GM12873 (cell line): ENCODE data around the gene PPP2R5A.

Source experiments
- TF ChIP-seq, protein P1 (sequence below): IDR thresholded peaks from 2 replicates; pipeline ENCODE4 v1.5.1; 2012; ENCODE audit warnings: low read depth, mild to moderate bottlenecking, moderate library complexity, low read length, control low read depth; ENCODE audit not compliant: insufficient read depth; ENCODE audit errors: missing control alignments

PPP2R5A gene

DNA sequence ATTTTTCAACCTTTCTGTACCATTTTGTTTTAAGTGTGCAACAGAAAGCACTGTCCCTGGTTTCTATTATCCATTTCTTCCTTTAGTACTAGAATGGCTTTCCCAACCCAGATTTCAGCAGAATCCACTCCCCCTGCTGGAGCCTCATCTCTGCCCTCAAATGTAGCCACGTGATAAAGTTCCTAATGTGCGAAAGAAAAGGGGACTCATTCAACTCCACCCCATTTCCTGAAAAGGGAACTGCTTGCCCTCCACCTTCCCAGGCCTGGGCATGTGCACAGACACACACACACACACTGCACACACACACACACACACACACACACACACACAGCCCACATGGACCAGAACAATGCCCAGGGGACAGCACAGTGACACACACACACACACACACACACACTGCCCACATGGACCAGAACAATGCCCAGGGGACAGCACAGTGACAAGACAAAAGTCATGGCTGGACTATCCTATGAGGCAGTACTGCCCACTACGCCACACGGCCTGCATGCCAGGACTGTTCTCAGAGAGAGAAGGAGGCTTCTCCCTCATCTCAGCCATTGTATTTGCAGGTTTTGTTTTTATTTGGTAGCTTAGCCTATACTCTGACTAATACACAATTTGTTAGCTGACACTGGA is 96.3 kb downstream of the PPP2R5A start:
- TF ChIP-seq, protein P1, sequence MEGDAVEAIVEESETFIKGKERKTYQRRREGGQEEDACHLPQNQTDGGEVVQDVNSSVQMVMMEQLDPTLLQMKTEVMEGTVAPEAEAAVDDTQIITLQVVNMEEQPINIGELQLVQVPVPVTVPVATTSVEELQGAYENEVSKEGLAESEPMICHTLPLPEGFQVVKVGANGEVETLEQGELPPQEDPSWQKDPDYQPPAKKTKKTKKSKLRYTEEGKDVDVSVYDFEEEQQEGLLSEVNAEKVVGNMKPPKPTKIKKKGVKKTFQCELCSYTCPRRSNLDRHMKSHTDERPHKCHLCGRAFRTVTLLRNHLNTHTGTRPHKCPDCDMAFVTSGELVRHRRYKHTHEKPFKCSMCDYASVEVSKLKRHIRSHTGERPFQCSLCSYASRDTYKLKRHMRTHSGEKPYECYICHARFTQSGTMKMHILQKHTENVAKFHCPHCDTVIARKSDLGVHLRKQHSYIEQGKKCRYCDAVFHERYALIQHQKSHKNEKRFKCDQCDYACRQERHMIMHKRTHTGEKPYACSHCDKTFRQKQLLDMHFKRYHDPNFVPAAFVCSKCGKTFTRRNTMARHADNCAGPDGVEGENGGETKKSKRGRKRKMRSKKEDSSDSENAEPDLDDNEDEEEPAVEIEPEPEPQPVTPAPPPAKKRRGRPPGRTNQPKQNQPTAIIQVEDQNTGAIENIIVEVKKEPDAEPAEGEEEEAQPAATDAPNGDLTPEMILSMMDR, result no peak

DNA sequence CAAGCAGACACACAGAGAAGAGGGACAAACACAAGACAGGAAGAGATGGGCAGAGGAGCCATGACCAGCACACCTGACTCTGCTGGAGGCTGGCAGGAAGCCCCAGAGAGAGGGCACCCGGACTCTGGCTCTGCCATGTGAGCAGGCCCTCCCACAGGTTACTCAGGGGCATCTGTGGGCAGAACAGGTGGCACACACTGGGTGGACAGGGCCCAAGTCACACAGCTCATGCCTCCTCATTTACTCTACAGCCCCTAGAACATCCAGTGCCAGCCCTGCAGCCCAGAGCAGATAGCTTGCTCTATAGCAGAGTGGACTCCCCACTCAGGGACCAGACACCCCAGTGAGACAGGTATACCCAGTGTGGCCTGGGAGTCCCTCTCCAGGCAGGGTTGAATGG is 100.8 kb downstream of the PPP2R5A start:
- TF ChIP-seq, protein P1, result no peak

DNA sequence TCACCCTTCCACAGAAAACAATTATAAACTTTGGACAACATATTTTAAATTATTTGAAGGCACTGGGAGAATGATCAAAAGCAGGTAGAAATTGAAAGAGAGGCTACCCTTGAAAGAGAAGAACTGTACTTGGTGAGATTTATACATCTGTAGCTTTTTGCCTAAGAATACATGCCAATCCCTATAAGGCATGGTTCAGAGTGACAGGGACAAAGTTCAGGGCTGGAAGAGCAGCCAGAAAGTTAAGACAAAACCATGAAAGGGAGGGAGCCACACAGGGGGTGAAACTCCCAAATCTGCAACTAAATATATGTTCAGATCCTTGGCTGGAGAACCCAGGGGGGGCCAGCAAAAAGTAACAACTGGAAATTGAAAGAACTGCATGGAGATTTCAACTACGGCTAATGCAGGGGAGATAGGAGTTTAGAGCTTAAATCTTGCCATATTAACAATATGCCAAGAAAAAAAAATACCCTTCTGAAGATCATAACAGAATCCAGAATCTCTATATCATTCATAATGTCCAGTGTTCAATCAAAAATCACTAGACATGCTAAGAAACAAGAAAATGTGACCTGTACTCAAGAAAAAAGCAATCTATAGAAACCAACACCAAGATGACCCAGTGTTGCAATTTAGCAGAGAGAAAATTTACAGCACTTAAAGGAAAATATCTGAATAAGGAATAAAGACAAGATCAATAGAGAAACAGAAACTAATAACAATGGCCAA is 103.9 kb downstream of the PPP2R5A start:
- TF ChIP-seq, protein P1, result no peak

DNA sequence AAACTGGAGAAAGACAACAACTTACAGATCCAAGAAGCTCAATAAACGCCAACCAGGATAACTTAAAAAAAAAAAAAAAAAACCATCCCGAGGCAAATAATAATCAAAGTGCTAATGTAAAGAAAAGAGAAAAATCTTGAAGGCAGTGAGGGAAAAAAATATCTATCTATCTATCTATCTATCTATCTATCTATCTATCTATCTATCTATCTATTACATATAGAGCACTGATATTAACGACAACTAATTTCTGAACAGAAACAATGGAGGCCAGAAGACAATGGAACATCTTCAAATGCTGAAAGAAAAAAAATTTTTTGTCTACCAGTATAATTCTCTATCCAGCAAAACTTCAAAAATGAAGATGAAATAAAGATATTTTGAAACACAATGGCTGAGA is 111.4 kb downstream of the PPP2R5A start:
- TF ChIP-seq, protein P1, result no peak

DNA sequence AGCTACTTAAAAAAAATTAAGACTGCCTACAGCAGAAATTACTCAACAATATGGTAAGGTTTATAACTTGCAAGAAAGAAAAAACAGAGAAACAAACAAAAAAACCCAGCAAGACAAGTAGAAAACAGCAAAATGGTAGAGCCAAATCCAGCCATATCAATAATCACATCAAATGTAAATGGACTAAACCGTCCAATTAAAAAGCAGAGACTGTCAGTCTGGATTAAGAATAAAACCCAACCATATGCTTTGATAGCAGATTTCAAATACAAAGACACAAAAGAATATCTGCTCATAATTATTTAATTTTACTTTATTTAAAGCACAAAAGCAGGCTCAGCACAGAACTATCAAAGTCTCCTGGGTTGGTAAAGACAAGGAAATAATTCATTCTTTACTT is 112.0 kb downstream of the PPP2R5A start:
- TF ChIP-seq, protein P1, result no peak

DNA sequence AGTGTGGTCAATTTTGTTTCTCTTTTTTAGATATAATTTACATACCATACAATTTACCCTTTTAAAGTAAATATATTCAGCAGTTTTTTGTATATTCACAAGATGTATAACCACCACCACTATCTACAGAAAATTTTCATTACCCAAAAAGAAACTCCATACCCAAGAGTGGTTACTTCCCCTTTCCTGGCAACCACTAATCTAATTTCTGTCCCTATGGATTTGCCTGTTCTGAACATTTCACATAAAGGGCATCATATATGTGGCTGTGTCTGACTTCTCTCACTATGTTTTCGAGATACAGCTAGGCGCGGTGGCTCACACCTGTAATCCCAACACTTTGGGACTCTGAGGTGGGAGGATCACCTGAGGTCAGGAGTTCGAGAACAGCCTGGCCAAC is 115.8 kb downstream of the PPP2R5A start:
- TF ChIP-seq, protein P1, result no peak

DNA sequence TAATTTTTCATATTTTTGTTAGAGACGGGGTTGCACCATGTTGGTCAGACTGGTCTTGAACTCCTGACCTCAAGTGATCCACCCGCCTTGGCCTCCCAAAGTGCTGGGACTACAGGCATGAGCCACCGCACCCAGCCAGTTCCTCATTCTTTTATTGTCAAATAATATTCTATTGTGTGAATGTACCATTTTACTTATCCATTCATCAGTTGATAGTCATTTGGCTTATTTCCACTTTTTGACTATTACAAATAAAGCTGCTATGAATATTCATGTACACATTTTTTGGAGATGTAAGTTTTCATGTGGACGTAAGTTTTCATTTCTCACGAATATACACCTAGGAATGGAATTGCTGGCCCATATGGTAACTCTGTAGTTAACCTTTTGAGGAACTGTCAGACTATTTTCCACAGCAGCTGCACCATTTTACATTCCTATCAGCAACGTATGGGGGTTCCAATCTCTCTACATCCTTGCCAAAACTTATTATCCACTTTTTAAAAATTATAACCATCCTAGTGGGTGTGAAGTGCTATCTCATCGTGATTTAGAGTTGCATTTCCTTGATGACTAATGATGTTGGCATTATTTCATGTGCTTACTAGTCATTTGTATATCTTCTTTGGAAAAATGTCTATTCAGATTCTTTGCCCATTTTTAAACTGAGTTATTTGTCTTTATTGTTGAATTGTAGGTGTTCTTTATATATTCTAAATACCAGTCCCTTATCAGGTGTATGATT is 116.8 kb downstream of the PPP2R5A start:
- TF ChIP-seq, protein P1, result no peak
